Measurements from ENCODE around the gene METTL6.

DNA sequence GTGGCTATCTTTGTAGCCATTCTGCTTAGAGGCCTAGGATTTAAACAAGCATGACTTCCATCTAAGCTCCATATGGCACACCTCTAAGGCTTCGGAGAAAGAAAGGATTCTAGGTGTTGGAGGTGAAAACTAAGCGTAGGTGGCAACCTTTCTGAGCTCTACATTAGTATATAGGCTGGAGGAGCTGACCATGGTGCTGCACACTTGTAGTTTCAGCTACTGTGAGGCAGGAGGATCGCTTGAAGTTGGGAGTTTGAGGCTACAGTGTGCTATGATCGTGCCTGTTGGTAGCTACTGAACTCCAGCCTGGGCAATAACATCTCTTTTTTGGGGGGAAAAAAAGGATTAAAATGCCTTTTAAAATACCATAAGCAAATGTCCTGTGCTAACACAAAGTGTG lies 7.4 kb upstream of the METTL6 start:
- TF ChIP-seq EZH2 (IDR thresholded peaks at IDR 0.05; ENCODE audit: low read length), result no peak
- TF ChIP-seq, protein P1, sequence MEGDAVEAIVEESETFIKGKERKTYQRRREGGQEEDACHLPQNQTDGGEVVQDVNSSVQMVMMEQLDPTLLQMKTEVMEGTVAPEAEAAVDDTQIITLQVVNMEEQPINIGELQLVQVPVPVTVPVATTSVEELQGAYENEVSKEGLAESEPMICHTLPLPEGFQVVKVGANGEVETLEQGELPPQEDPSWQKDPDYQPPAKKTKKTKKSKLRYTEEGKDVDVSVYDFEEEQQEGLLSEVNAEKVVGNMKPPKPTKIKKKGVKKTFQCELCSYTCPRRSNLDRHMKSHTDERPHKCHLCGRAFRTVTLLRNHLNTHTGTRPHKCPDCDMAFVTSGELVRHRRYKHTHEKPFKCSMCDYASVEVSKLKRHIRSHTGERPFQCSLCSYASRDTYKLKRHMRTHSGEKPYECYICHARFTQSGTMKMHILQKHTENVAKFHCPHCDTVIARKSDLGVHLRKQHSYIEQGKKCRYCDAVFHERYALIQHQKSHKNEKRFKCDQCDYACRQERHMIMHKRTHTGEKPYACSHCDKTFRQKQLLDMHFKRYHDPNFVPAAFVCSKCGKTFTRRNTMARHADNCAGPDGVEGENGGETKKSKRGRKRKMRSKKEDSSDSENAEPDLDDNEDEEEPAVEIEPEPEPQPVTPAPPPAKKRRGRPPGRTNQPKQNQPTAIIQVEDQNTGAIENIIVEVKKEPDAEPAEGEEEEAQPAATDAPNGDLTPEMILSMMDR (optimal IDR thresholded peaks at IDR 0.05 in 1 of 3, IDR thresholded peaks at IDR 0.05 in 1 of 3, conservative IDR thresholded peaks at IDR 0.05 in 1 of 3; ENCODE audit: extremely low read depth in 1 of 3, insufficient read depth in 2 of 3, low read length in 3 of 3), result no peak
